Fibroblast of the aortic adventitia (primary cell): Measurements from ENCODE around the gene ORC5. TPM values are rescaled to one million over a fixed set of nuclear protein-coding genes. Genes with fewer than 3 reads are reported as not detected.
"Not testable (repeated sequence)": the region's sequence is repeated elsewhere in the genome, so short reads cannot be mapped to it uniquely, and the experiment has no call there.

Experiments
- DNase-seq: peaks from one replicate; pipeline ENCODE4 v3.0.0-alpha.2; 2010; ENCODE audit warnings: low read depth
- H3K4me3 ChIP-seq: 2 replicates; pipeline ENCODE4 v1.5.1; 2011; ENCODE audit warnings: low read depth, mild to moderate bottlenecking, control low read depth, low read length, moderate library complexity
- CTCF ChIP-seq: IDR thresholded peaks from 2 replicates; pipeline ENCODE4 v1.5.1; 2011; ENCODE audit warnings: mild to moderate bottlenecking, low read length, control low read depth, inconsistent platforms; ENCODE audit not compliant: insufficient read depth
- total RNA-seq: library from RNA; depleted of rRNA; stranded (reverse); fragments of >200 nt; gene quantifications from 2 replicates; pipeline ENCODE4 v1.2.3, GENCODE V29; 2012; ENCODE audit warnings: low replicate concordance

ORC5 gene
- total RNA-seq, 1 donor: 28.1 TPM

GRCh38 chr7:104241538-104242209 is 33.9 kb upstream of the ORC5 start:
- DNase-seq: no peak
- H3K4me3 ChIP-seq: no peak overlapping the region
- TF ChIP-seq CTCF: no peak

GRCh38 chr7:104241135-104241534 is 33.3 kb upstream of the ORC5 start:
- DNase-seq: no peak
- H3K4me3 ChIP-seq: no peak overlapping the region
- TF ChIP-seq CTCF: no peak

GRCh38 chr7:104240401-104240800 is 32.6 kb upstream of the ORC5 start:
- no peak overlapping the region for H3K4me3 ChIP-seq
- no peak for TF ChIP-seq CTCF
- no peak for DNase-seq

- H3K4me3 ChIP-seq, DNase-seq: not testable (repeated sequence)
These were observed 27.2 kb upstream of the ORC5 start for GRCh38 chr7:104234990-104235389.

- peak; percentile 90 for TF ChIP-seq CTCF
- H3K4me3 ChIP-seq: no peak overlapping the region
- DNase-seq: peak; percentile 66
These were observed 23.5 kb upstream of the ORC5 start for GRCh38 chr7:104231054-104232046.

- no peak overlapping the region for H3K4me3 ChIP-seq
- no peak for TF ChIP-seq CTCF
- DNase-seq: no peak
These were observed 22.8 kb upstream of the ORC5 start for GRCh38 chr7:104230606-104231005.

GRCh38 chr7:104228442-104228841 is 20.6 kb upstream of the ORC5 start:
- H3K4me3 ChIP-seq: no peak overlapping the region
- no peak for DNase-seq
- TF ChIP-seq CTCF: no peak
